Left renal pelvis (tissue), 4 donors: ENCODE measurements around the gene HCFC1. TPM values are rescaled to one million over a fixed set of nuclear protein-coding genes. Genes with fewer than 3 reads are reported as not detected.
"Not testable (repeated sequence)": the region's sequence is repeated elsewhere in the genome, so short reads cannot be mapped to it uniquely, and the experiment has no call there.

Source experiments
- DNase-seq, 4 donors: peaks; one replicate each; pipeline ENCODE4 v3.0.0-alpha.2; 2013; ENCODE audit warnings: low read depth in 4 of 4, low spot score in 3 of 4
- polyA plus RNA-seq, 4 donors: library from polyadenylated mRNA; unstranded; fragments of 120-200 nt; gene quantifications; one replicate each; pipeline ENCODE4 v1.2.1, GENCODE V29; 2013; ENCODE audit not compliant: insufficient read length in 4 of 4

Gene HCFC1
- polyA plus RNA-seq, 4 donors, result 38.1 to 49.9 (median 42.2) TPM

DNA sequence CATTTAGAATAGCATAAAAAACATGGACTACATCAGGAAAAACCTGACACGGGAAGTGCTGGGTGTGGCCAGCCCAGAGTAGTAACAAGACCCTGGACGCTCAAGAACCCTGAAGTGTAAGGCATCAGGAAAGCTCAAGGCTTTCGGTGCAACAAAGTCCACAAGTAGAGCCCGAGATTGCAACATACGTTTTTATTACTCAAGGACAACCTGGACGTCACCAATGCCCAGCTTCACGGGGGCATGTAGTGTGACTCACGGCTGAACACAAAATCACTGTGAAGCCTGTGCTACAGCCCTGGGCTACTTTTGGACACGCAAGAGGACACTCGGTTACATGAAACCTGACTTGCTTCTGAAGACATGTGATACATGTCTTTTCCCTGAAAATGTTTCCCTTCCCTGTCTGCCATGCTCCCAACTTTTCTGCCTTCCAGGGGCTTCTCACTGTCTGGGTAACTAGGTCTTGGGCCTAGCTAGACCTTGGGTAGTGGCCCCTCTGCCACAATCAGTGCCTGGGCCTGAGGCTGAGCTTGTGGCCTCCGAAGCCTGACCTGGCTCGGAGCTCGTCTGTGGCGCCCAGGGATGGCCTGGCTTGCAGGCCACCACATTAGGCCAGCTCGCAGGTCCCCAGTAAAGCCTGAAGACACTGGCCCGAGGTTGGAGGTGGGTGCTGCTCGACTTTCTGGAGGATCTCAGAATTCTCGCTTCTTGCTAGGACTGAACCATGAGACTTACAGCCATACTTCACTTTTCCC lies 38.9 kb upstream of the HCFC1 start:
- DNase-seq, result no peak

DNA sequence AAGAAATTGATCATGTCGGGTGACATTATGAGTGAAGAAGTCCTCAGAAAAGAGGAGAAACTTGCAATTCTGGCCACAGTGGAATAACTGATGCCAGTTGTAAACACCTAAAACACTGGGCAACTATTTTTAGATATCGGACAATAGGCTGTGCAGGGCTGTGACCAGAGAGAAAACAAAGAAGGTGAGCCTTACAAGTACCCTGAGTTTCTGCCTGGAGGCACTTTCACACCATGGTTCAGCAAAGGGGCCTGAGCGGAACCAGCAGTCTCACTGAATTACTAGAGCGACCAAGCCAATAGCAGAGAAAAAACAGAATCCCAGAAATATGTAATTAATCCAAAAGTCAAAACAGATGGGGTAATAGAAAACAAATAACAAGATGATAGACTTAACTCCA lies 36.9 kb upstream of the HCFC1 start:
- DNase-seq, result no peak

DNA sequence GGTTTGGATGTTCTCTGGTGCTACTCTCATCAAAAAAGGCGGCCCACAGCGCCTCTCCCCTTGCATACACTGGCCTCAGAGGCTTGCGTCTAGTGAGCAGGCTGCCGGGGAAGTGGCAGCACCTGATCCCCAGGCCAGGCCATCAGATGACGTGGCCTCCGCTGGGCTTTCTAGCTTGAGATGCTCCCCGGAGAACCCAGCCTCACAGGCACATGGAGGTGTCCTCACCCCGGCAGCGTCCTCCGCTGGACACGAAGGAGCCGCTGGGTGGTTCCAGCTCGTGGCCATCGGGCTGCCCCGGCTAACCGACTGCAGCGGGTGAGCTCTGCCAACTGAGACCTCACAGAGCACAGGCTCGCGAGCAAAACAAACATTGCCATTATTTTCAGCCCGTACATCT lies 35.3 kb upstream of the HCFC1 start:
- DNase-seq, result no peak

DNA sequence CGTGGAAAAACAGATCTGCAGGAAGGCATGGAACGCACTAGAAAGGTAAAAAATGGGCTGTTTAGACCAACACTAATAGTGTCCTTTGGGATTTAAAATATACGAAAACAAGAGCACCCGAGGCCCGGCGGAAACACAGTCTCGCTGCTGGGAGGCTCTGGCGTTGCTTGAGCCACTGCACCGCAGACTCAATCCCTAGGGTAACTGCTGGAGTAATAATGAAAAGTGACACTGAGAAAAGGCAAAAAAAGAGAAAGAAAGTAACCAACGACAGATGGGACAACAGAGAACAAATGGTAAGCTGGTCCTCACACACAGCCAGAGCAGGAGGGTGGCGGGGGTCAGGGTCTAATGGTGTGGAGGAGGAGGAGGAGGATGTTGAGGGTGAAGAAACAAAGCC lies 32.7 kb upstream of the HCFC1 start:
- DNase-seq, result no peak

DNA sequence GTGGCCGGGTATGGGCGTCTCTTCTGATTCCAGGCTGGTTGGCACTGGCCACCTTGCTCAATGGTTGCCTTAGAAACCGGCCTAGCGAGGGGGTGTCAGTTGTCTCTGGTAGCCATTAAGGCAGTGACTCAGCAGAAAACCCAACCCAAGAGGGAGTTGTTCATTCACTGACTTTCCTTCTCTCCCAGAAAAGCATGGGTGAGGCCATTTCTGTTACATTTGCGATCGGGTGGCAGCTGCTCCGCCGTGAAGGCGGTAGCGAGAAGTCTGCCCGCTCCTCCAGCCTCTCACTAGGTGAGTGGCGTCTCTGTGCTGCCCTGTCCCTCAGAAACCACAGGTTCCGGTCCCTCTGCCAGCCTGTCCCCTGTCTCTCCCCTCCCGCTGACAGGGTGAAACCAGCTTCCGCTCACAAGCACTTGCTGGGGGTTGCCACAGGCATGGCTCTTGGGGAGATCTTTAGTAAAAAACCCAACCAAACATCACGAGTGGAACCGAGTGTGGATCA lies 30.6 kb upstream of the HCFC1 start:
- DNase-seq, result no peak

DNA sequence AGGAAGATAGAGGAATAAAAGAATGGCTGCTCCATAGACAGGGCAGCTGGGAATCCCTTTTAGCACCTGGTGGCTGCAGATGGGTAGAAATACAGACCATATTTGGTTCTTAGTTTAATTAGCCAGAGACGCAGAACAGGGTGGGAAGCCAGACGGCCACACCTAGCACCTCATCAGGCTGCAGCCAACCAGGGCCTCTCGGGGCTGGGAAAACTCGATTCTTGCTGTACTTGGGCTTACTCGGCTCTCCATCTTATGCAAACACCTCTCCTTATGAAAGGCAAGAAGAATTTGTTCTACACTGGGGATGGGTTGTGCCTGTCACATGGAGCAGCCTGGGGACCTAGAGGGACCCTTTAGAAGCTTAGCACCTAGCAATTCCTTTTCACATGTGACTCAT lies 28.4 kb upstream of the HCFC1 start:
- DNase-seq, result no peak

DNA sequence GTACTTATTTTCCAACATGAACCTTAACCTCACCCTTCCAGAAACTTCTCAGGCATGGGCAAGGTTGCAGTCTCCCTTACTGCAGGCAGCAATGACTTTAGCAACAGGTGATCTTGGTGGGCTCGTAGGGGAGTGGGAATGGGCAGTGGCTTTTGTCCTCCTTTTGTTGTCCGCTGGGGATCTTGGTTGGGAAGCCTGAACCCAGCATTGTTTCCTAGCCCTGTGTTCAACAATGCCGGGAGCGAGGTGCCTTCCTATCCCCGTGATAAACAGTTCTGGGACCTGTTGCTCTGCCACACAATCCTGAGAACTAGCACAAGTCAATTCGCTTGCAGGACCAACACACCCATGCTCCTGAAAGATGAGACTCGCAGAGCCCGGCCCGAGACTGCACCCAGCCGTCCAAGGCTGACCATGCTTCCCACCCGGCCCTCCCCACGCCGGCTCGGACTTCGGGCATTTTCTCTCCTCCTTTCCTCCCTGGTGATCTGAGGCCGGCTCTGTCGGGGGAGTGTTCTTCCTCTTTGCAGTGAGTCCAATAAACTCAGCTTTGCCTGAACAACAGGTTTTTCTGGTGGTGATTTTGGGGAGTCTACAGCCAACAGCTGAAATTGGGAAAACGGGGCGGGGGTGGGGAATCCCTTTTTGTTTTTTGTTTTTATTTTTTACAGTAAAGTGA lies 27.9 kb upstream of the HCFC1 start:
- DNase-seq, result no peak

DNA sequence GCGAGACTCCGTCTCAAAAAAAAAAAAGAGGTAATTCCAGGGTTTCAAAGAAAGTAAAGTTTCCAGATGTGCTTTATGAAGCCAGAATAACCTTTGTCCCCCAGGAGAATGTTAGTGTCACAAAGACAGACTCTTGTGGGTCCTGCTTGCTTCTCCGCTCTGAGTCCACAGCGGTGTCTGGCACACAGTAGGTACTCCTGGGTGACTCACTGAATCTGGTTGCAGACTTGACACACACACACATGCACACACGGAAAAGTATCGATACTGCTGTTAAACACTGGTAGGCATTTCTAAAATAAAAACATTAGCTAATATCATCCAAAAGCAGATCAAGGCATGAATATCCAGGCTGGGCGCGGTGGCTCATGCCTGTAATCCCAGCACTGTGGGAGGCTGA lies 23.9 kb upstream of the HCFC1 start:
- DNase-seq, result no peak

DNA sequence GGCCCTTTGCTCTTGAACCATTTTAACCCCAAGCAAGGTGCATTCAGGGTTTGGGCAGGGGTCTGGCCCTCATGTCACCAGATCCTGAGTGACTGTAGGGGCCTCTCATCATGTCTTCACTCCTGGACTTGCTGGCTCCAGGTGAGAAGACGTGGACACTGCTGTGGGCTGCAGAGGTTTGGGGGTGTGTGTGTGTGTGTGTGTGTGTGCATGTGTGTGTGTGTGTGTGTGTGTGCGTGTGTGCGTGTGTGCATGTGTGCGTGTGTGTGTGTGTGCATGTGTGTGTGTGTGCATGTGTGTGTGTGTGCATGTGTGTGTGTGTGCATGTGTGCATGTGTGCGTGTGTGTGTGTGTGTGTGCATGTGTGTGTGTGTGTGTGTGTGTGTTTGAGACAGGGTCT lies 22.8 kb upstream of the HCFC1 start:
- DNase-seq, result not testable (repeated sequence)

DNA sequence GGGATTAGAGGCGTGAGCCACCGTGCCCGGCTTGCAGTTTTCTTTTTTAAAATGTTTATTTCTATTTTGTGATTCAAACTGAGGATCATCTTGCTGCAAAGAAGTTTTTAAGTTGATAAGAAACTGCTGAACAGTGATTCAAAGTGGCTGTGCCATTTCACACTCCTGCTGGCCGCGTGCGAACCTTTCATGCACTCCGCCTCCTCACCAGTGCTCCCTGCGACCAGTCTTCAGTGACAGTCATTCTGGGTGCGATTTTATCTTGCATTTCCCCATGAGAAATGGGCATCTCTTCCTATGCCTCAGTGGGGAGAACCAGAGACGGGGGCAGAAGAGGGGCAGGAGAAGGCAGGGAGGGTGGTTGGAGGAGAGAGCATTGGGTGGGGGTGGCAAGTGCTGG lies 22.4 kb upstream of the HCFC1 start:
- no peak for DNase-seq

DNA sequence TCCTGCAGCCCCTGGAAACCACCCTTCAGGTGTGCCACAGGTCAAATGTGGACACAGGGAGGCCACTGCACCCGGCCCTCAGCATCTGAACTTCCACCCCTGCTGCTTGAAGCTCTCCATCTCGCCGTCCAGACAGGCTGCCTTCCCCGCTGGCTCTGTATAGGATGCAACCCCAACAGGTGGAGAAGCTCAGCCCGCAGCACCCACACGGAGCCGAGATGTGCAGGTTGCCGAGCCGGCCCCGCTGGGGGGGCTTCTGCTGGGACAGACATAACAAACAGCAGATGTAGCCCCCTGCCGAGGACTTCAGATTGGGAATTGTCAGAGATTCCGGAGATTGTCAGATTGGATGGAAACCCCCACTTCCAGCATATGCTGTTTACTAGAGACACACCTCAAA lies 21.5 kb upstream of the HCFC1 start:
- no peak for DNase-seq

DNA sequence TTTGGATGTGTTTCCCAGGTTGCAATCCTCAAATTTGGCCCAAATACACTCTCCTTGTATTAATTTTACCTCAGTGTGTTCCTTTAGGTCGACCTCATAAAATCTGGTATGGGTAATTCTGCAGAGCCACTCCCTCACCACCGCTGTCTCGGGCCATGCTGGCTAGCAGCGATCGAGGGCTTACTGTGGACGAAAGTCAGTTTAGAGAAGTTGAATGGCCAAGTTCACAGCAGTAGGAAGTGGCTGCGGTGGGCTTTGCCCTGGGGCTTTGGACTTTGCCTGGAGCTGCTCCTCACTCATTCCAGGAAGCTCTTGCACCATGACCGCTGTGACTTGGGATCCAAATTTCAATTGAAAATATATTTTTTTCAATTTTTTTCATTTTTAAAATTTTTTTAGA lies 20.6 kb upstream of the HCFC1 start:
- DNase-seq, result no peak

DNA sequence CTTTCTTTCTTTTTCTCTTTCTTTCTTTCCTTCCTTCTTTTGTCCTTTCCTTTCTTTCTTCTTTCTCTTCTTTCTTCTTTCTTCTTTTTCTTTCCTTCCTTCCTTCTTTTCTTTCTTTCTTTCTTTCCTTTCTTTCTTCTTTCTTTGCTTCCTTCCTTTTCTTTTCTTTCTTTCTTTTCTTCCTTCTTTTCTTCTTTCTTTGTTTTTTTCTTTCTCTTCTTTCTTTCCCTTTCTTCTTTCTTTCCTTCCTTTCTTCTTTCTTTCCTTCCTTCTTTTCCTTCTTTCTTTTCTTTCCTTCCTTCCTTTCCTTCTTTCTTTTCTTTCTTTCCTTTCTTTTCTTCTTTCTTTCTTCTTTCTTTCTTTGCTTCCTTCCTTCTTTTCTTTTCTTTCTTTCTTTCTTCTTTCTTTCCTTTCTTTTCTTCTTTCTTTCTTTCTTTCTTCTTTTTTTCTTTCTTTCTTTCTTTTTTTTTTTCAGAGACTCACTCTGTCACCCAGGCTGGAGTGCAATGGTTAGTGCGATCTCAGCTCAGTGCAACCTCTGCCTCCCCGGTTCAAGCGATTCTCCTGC lies 19.5 kb upstream of the HCFC1 start:
- no peak for DNase-seq

DNA sequence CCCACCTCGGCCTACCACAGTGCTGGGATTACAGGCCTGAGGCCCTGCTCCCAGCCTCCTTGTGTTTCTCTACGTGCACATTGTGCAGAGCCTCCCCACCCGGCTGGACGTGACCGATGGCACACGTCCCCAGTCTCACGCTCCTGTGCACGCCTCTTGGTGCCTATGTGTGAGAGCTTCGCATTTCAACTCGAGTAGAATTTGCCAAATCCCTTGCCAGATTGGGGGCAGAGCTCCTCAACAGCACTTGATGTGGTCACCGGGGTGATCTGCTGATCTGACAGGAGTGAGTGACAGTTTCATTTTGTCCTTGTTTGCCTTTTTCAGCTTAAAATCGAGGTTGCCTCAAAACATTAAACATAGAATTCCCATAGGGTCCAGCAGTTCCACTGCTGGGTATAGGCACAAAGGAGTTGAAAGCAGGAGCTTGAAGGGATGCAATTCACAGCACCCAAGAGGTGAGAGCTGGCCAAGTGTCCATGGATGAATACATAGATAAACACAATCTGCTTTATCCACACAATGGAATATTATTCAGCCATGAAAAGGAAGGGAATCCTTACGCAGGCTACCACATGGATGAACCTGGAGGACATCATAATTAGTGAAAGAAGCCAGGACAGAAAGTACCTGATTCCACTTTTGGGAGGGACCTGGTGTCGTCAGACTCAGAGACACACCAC lies 18.5 kb upstream of the HCFC1 start:
- no peak for DNase-seq

DNA sequence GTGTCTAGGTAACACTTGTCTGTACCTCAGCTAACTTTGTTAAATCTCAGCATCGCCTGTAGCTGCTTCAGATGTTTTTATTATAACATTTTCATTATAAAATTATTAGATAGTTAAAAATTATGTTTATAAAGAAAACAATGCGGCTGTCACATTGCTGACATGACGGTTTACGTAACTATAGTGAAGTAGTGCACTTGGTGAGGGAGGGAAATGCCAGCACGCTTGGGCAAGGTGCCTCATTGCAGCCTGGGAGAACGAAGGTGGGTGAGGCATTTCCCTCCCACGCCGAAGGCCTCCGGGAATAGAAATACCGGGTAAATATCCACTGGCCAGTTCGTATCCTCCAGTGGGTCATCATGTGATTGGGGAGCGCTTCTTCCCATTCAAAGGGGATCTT lies 16.9 kb upstream of the HCFC1 start:
- no peak for DNase-seq

DNA sequence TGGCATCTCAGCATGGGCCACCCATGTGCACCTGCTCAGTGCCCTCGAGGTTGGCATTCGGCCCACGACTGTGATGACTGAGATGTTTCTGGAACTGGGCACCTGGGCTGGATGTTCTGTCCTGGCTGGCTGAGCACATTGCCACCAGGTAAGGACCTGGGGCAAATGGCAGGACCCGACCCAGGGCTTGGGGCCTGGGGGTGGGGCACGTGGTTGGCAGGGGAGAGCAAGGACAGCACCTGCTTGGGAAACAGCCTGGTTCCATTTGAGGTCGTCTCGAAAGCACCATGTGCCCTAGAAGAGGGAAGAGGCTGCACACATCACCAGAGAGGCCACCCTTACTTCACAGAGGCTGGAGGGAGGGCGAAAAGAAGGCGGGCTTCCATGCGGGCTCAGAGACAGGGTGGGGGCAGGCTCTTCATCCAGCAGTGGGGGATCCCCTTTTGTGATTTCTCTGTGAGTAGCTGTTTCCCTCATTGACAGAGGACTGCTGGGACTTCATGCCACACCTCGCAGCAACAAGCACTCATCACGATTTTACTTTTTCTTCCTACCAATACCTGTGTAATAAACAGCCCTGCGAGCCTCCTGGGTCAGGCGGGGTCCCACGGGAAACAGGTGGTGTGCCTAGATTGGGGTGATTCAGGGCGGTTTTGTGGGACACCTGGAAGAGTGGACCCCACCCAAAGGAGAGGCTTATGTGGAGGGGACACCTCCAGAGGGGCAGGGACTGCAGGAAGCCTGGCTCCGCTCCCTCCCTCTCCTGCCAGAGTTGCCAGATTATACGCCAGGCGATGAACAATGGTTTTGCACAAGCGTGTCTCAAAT lies 12.9 kb upstream of the HCFC1 start:
- DNase-seq, result no peak

DNA sequence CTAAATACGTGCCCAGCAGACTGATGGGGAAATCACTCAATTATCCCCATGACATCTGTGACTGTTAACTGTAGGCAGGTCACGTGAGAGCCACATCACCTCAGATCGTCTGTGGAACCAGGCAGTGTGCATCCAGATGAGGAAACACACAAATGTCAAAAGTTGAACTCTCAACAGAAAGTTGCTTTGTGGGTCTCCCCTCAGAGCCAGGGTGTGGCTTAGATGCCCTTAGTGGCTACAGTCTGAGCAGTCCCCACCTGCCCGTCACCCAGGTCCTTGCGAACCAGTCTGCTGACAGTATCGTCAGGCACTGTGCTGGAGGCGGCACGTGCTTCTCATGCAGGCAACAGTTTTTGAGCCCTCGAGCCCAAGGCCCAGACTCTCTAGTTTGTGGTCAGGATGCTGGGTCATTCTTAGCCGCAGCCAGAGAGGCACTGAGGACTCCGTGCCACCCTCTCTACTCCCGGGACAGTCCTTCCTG lies 11.7 kb upstream of the HCFC1 start:
- DNase-seq, result no peak

DNA sequence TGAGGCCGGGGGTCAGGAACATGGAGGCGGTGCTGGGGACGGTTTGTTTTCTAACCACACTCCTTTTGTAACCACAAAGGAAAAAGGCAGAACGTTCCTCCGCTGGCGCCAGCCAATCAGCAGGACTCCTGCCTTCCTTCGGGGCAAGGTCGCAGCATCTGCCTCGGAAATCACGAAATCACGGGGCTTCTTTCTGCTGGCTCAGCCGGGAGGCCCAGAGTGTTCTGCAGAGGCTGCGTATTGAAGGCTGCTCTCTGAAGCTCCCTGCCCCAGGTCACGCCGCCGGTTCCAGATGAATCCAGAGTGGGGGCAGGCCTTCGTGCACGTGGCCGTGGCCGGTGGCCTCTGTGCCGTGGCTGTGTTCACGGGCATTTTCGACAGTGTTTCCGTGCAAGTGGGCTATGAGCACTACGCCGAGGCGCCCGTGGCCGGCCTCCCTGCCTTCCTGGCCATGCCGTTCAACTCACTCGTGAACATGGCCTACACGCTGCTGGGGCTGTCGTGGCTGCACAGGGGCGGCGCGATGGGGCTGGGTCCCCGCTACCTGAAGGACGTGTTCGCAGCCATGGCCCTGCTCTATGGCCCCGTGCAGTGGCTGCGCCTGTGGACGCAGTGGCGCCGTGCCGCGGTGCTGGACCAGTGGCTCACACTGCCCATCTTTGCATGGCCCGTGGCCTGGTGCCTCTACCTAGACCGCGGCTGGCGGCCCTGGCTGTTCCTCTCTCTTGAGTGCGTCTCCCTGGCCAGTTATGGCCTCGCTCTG lies 10.3 kb upstream of the HCFC1 start:
- no peak for DNase-seq

DNA sequence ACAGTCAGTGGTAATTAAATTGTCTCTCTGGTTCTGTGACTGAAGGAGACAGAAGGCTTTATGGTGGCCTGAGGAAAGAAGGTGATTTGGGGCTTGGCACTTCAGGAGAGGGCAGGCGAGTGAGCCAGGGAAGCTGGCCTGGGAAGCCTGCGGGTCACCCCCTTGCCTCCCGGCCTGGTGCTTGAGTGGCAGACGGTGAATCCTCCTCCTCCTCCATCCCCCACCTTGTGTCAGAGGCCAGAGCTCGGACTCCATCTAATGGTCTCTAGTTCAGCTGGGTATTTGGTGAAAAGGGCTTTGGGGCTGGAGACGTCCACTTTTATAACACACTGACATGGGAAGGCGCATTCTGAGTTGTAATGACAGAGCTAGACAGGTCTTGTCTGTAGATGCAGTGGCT lies 9.6 kb upstream of the HCFC1 start:
- DNase-seq, result no peak

DNA sequence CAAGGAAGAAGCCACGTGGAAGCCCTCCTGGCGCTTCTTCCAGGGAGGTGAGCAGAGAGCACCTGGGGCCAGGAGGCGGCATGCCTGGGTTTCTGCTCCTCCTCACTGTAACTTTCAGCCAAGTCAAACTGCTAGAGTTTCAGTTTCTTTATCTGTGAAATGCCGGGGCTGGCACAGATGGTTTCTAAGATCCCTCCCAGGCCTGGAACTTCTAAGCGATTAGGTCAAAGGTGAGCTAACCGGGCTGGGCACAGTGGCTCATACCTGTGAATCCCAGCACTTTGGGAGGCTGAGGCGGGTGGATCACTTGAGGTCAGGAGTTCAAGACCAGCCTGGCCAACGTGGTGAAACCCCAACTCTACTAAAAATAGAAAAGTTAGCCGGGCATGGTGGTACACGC lies 8.8 kb upstream of the HCFC1 start:
- DNase-seq, result not testable (repeated sequence)
